ENCODE measurements around the gene RASGEF1C. TPM values are rescaled to one million over a fixed set of nuclear protein-coding genes. Genes with fewer than 3 reads are reported as not detected.
A peak's percentile ranks its signal among the peaks of the same experiment; 100 is the strongest.
"Not testable (repeated sequence)": the region's sequence is repeated elsewhere in the genome, so short reads cannot be mapped to it uniquely, and the experiment has no call there.

The RASGEF1C gene
- total RNA-seq, 1 experiment from 2014 or later, result not detected

DNA sequence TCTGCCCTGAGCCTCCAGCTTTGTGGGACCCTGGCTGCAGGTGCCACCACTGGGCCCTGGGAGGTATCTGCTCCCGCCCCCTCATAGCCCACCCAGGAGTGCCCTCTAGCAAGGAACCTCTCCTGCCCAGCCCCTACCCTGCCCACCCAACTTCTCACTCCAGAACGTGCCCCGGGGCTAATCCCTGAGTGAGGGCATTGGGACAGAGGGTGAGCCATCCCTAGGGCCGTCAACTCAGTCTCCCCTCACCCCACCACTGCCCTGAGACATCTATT is 2.7 kb upstream of the RASGEF1C start:
- no peak for DNase-seq (ENCODE audit: low read depth)

DNA sequence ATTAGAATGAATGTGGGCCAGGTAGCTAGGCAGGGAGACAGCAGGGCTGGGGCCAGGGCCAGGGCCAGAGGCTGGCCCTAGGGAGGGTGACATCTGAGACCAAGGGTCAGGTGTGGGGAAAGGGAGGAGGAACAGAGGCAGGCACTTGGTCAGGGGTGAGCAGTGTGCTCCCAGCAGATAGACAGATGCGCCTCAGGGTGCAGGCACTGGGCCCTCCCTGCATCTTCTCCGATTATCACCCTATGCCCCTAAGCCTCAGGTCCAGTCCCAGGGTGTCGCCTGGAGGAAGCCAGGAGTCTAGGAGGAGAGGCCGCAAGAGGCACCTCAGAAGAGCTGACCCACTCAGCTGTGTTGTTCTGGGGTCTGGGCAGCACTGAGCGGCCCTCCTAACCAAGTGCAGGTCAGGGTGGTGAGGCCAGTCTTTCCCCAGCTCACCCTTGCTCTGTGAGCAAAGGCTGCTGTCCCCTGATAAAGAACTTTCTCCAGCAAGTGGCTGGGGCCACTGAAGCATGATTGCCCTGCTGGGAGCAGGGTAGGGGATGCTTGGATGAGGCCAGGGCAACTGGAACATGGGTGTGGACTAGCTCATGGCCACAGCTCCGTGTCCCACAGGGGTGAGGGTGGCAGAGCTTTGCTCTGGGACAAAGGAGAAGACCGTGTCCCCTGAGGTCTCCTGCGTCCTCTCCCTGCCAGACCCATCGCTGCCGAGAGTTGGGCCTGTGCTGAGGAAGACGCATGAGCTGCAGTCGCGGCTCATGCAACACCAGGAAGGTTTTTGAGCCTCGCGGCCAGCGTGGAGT is 2.1 kb upstream of the RASGEF1C start:
- DNase-seq (ENCODE audit: low read depth), result no peak

DNA sequence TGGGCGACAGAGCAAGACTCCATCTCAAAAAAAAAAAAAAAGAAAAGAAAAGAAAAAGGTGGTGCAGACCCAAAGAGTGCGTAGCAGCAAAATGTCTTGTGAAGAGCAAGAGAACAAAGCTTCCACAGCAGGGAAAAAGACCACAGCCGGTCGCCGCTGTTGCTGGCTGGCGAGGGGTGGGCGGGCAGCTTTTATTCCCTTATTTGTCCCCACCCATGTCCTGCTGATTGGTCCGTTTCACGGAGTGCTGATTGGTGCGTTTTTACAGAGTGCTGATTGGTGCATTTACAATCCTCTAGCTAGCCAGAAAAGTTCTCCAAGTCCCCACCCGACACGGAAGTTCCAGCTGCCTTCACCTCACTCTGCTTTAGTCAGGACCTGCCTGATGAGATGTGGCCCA is 1.1 kb upstream of the RASGEF1C start:
- not testable (repeated sequence) for DNase-seq (ENCODE audit: low read depth)

DNA sequence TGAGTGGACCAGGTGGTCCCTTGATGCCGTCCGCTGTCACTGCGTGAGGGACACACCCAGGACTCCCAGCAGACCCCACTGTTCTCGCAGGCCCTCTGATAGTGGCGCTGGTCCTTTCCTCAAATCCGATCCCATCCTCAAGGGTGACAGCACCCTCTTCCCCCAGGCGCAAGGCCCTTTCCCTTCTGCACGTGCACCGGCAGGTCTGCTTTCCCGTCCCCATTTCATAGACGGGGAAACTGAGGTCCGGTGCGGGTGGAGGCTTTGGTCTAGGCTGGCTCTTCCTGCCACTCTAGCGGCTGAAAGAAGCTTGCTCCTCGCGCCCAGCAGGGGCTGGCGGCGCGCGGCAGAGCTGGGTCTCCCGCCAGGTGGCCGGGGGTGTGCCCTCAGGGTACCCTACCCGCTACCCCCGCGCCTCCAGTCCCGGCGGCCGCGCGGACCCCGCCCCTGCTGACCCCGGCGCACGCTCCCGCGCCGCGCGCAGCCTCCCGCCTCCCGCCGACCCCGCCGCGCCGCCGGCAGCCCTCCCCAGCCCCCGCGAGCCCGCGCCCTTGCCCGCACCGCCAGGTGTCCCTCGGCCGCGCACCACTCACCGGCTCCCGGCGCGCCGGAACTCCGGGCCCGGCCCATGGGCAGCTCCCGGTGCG is 453 bp downstream of the RASGEF1C start:
- DNase-seq (ENCODE audit: low read depth), result no peak

DNA sequence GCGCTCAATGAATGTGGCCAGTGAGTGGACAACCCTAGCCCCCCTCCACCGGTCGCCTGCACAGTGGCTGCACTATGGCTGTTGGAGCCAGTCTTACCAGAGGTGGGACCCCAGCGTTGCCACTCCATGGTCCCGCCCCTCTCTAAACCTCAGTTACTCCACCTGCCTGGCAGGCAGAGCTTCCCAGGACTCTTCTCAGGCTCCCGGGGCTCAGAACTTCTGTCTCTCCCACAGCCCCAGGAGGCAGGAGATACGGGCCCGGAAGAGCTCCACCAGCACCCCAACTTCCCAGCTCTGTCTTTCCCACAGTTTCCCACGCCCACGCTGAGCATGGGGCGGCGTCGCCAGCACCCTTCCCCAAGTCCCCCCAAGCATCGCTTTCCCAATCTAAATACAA is 975 bp downstream of the RASGEF1C start:
- no peak for DNase-seq (ENCODE audit: low read depth)

DNA sequence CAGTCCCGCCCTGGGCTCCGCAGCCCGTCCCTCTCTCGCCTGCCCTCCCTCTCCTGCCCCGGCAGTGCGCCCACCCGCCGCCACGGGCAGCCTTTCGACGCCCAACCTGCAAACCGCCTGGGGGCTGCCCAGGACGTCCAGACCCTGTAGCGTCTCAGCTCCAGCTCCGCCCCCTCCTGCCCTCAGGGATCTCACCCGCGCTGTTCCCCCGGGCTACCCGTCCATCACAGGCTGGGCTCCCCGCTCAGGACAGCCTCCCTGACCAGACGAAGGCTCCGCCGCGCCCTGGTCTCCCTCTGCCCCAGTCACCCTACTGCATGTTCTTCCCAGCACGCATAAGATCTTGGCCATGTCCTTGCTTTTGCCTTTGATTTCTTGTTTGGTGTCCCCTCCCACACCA is 1.4 kb downstream of the RASGEF1C start:
- no peak for DNase-seq (ENCODE audit: low read depth)

DNA sequence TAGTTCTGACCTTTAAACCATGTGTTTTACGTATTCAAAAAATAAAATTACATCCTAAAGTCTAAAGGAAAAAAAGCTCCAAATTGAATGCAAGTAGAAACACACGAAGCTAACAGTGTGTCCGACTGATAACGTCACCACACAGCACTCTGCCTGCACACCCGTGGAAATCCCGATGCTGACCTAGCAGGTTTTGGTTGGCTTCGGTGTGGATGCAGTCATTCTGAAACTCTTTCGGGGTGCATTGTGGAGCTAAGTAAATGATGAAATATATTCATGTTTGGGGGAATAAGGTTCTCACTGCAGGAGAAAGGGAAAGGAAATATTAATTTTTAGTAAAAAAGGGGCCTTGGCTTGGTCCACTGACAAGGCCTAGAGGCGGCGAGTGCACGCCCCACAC is 2.0 kb downstream of the RASGEF1C start:
- DNase-seq (ENCODE audit: low read depth), result no peak

DNA sequence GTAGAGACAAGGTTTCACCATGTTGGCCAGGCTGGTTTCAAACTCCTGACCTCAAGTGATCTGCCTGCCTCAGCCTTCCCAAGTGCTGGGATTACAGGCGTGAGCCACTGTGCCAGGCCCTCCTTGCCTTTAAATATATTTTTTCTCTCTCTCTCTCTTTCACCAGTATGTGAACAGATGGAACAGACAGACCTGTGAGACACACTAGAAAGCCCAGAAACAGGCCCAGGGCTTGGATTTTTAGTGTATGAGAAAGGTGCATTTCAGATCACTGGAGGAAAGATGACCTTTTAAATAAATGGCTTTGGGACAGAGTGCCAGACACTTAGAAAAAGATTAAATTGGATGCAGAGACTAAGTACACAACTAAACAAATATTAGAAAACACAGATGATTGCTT is 3.1 kb downstream of the RASGEF1C start:
- DNase-seq (ENCODE audit: low read depth), result no peak

DNA sequence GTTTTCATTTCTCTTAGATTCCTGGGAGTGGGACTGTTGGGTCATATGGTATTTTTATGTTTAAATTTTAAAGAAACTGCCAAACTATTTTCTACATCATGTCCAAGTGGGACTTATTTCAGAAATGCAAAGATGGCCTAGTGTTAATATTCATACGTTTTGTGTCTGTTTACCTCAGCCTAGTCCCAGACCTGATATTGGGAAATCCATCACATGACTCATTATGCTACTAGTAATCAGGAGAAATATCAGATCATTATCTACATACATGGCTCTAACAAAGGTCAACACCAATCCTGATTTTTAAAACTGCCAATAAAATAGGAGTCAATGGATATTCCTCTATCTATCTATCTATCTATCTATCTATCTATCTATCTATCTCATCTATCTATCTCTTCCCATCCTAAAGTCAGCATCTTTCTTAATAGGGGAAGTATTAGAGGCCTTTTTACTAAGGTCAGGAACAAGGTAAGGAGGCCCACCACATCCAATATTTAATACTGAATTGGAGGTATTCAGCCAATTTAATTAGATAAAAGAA is 4.7 kb downstream of the RASGEF1C start:
- no peak for DNase-seq (ENCODE audit: low read depth)

DNA sequence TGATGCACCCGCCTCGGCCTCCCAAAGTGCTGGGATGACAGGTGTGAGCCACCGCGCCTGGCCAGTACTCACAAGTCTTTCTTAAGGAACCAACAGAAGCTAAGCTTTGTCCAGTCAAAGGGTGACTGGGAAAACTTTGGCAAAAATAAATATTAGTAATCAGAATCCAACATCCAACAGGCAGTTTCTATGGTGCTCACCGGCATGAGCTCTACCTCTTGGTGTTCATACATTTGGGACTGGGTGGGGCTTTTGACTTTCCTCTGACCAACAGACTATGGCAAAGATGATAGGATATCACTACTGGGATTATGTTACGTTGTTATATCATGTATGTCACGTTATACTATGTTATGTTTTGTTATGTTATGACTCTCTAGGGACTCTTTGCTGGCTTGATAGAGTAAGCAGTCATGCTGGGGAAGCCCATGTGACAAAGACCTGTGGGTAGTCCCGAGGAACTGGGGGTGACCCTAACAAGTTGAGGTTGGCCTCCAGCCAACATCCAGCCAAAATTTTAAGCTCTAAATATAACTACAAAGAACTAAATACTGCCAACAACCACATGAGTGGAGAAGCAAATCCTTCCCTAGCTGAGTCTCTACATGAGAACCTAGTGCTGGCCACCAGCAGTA is 6.0 kb downstream of the RASGEF1C start:
- DNase-seq (ENCODE audit: low read depth), result peak; percentile 20

DNA sequence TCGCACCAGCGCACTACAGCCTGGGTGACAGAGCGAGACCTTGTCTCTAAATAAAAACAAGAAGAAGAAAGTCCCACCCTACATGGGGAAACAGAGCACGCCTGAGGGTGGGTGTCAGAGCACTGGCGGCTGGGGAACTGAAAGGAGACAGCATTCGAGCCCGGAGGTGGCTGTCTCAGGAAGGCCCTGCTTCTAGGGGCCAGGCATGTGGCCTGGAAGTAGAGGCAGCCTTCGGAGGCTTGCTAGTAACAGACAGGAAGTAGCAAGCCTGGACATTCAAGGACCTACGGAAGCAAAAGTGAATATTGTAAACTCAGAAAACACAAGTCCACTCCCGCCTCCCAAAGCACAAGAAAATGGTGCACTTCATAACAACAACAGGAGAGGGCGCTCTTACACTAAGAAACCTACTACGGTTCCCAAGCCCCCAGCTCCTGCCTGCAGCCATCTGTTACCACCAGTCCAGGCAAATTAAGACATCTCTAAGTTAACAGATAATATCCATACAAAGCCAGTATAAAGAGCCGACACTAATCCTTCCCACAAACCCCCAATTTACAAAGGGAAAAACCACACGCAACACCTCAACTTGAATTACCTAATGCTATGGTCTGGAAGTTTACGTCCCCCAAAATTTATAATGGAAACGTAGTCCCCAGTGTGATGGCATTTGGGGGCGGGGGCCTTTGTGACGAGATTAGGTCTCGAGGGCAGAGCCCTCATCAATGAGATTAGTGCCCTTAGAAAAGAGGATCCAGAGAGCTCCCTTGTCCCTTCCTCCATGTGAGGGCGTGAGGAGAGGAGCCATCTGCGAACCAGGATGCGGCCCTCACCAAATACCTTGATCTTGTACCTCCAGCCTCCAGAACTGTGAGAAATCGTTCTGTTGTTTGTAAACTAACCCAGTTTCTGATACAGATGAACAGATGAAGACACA is 7.7 kb downstream of the RASGEF1C start:
- DNase-seq (ENCODE audit: low read depth), result peak; percentile 13

DNA sequence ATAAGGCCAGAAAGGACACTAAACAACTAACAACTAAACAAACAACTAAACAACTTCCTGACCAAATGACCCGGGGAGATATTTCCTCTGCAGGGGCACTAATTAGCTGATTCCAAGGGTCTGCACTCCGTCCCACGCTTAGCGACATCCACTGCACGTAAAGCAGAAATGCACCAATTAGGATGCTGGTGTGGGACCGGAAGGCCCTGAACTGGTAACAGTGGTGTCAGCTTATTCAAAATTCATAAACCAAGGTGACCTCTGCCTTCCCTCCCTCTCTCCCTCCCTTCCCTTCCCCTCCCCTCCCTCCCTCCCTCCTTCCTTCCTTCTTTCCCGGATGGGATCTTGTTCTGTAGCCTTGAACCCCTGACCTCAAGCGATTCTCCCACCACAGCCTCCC is 9.6 kb downstream of the RASGEF1C start:
- DNase-seq (ENCODE audit: low read depth), result no peak

DNA sequence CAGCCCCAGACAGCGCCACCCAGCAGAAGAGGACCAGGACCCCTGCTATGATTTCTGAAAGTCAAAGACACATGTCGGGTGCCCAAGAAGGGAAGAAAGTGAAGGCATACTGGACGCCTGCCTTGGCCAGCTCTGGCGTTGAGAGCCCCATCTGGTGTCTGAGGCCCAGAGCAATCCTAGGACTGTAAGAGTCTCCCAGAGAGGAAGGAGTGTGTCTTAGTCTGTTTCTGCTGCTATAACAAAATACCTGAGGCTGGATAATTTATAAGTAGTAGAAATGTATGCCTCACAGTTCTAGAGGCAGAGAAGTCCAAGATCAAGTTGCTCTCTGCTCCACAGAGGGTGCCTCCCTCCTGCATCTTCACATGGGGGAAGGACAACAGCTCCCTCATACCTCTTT is 10.8 kb downstream of the RASGEF1C start:
- no peak for DNase-seq (ENCODE audit: low read depth)

DNA sequence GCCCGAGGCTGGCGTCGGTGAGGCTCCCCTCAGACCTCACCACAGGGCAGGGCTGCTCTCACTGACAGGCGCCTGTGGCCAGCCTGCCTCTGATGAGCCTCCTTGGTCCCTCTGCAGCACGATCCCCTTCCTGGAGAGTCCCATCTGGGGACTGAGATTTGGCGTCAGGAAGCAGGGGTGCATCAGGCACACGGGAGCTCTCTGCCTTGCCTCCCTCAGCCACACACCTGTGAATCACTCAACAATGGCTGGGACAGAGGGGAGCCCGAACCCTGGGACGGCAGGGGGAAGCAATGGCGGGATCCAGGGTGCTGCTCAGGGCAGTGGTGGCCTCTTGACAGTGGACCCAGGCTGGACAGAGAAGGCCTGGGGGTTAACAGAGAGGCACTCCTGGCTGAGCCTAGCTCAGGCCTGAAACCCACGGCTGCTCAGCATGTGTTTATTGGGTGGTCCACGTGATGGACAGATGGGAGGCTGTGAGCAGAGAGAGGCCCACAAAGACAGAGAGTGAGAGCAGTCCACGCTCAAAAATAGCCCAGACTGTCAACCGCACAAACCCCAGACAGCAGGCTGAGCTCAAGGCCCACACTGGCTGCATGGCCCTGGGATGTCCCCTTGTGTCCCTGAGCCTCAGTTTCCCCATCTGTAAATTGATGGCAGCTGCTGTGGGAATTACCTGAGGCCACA is 11.9 kb downstream of the RASGEF1C start:
- no peak for DNase-seq (ENCODE audit: low read depth)

DNA sequence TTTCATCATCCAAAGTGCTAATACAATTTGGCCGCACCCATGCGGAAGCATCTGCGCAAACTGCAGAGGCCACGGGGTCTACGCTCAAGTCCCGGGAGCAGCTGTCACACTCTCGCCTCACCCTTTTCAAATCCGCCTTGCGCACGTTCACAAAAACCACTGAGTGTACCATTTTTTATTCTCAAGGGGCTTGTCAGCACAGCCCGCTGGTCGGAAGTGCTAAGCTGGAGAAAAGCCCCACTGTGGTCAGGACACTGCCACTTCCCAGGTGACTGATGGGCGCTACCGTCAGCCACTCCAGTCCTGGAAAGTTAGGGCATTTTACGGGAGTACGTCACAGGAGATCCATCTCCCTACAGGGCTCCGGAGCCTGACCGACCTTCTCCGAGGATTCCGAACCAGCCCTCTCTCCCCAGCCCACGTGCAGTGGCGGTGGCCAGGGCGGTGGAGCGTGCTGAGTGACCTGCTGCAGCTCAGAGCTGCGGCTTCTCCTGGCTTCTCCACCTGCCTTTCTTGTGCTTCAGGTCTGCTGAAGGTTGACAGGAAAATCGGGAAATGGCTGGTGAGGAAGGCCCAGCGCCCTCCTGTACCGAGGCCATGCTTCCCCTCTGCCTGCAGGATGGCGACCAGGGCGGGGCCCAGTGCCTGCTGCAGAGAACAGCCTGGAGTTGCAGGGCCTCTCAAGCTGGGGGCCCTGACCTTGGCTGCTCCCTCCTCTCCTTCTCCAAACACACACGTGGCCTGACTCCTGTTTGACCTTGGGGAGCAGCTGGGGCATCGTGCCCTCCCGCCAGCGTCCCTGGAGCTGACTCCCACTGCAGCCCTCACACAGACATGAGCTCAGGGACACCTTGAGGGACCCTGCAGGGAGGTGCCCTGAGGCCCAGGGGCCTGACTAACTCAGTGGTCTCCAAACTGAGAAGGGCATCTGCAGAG is 14.3 kb downstream of the RASGEF1C start:
- DNase-seq (ENCODE audit: low read depth), result no peak

DNA sequence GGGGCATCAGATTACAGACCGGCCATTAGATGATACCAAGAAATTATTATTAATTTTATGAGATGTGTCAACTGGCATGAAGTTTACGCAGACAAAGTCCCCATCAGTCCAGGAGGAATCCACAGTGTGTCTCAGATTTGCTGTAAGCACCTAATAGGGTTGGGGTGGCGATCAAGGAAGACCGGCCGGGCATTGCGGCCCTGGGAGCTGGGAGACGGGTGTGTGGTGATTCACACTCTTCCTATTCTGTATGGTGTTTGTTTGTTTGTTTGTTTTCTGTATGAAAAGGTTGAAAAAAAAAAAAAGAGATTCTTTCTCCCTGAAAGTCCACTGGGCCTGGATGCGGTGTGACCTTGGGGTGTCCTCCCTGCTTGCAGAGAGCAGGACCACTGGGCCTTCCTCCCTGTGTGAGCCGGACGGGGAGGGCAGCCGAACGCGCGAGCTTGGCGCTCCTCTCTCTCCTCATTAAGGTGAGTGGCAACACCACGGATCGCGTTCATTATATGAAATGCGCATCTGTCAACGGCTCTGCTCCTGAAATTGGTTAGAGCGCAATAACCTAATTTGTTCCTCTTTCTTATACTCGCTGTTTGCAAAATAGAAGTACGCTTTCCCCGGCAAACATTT is 15.1 kb downstream of the RASGEF1C start:
- DNase-seq (ENCODE audit: low read depth), result no peak

DNA sequence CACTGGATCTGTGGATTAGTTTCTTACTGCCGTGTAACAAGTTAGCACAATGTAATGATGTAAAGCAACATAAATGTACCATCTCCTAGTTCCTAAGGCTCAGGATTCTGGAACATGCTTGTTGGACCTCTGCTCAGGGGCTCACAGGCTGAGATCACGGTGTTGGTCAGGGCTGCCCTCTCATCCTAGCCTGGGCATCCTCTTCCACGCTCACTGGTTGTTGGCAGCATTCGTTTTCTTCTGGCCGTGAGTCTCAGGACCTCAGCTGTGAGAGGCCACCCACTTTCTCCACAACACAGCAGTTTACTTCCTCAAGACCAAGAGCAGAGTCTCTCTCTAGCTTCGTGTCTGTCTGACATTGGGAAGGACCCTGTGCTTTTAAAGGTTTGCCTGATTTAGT is 17.3 kb downstream of the RASGEF1C start:
- no peak for DNase-seq (ENCODE audit: low read depth)

DNA sequence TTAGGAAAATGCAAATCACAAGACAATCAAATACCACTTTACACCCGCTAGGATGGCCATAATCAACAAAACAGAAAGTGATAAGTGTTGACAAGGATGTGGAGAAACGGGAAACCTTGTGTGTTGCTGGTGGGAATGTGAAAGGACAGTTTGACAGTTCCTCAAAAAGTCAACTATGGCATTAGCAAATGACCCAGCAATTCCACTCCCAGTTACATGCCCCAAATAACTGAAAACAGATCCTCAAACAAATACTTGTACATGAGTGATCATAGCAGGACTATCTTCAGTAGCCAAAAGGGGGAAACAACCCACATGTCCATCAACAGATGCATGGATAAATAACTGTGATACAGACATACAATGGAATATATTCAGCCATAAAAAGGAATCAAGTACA is 21.2 kb downstream of the RASGEF1C start:
- DNase-seq (ENCODE audit: low read depth), result no peak

DNA sequence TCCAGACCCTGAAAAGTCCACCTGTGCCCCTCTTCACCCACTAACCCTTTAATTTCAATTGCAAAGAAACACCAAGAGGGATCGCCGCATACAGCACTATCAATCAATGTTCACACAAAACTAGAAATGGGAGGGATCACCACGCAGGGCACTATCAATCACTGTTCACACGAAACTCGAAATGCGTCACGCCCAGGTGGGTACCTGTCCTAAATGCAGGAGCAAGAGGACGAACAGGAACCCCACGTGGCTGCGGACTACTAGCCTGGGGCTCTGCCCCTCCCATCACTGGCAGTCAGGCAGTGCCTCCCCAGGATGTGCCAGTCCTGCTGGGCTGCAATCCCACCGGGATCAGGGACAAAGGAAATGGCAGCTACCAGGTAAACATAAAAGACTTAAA is 28.2 kb downstream of the RASGEF1C start:
- DNase-seq (ENCODE audit: low read depth), result no peak

DNA sequence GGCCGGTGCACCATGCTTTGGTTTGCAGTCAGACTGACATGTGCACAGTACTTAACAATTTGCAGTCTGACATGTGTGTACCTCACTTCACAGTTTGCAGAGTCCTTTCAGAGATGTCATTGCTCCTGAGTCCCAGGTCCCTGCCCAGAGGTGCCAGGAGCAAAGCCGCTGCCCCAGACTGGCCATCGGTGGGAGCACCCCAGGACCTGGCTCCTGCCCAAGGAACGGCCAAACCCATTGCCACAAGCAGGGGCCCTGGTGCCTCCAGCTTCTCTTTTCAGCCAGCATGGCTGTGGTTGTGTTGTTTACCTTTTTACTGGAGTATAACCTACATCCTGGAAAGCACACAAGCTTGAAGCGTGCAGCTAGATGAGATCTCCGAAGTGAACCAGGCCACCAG is 28.6 kb downstream of the RASGEF1C start:
- DNase-seq (ENCODE audit: low read depth), result no peak

Data from LHCN-M2 (cell line).